Measurements from ENCODE around the gene PRRT1.

Gene PRRT1

DNA sequence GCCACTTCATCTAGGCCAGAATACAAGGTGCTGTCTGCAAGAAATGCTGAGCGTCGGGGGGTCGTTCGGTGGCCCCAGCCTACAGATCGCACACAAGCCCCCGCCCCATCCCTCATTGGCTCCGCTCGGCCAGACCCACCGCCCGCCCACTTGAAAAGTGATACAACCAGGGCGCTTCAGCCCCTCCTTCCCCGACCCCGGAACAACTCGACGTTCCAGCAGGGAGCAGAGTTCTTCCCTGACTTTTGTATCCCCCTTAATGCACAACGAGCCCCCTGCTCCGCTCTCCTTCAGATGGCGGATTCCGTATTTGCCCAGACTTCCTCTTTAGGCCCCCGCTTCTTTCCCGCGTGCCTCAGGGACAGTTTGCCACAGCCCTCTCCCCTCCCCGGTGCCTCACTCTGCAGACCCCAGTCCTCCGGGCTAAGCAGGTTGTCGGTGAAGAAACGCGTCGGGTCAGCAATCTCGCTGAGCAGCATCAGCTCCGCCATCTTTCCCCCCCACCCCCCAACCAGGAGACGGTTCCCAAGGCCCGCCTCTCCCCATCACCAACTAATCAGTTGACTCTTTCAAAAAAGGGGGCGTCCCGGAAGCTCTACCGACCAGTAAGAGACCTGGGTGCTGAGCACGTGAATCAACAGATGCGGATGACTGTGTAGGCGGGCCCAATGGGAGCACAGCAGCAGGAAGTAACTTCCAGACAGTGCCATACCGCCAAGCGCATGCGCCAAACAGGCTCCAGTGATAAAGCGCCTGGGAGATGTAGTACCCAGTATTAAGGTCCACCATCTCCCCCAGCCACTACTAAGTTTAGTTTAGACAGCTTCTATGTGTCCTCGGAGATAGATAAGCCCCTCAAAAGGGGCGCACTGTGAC, 23.8 kb downstream of the PRRT1 start, which contains the start of gene ATF6B:
TSS of gene ATF6B (minus strand) at position 530 of the 876 bp plus-strand sequence. CDS start at position 491, 39 bp downstream.
- peak within 1 kb of the TSS; percentile 97 for H3K27ac ChIP-seq (ENCODE audit: low read length)
- H2AFZ ChIP-seq (ENCODE audit: low read depth, low read length), result peak within 1 kb of the TSS; percentile 94
- H4K20me1 ChIP-seq (ENCODE audit: insufficient read depth, low read length), result no peaks in the 10 kb centered on the region
- H3K9me3 ChIP-seq (ENCODE audit: insufficient read depth, low read length, severe bottlenecking), result no peaks in the 10 kb centered on the region
- peak within 1 kb of the TSS; percentile 93 for H3K4me2 ChIP-seq (ENCODE audit: insufficient read depth, low read length)
- peaks cover 42% of the 10 kb centered on the region for H3K79me2 ChIP-seq (ENCODE audit: insufficient read depth, low read length)
- peak within 1 kb of the TSS; percentile 89 for H3K9ac ChIP-seq (ENCODE audit: low read depth, low read length)
- TF ChIP-seq CTCF (IDR thresholded peaks at IDR 0.05; ENCODE audit: borderline replicate concordance, extremely low read depth, low read length, poor library complexity, severe bottlenecking) (no peak), EZH2 (IDR thresholded peaks at IDR 0.05; ENCODE audit: borderline replicate concordance, low read depth, low read length, severe bottlenecking) (no peak)
- H3K27me3 ChIP-seq (ENCODE audit: insufficient read depth, low read length, poor library complexity), result no peaks in the 10 kb centered on the region
- peaks cover 40% of the 10 kb centered on the region for H3K4me1 ChIP-seq (ENCODE audit: insufficient read depth, low read length)
- H3K4me3 ChIP-seq (ENCODE audit: low read depth in 1 of 2, low read length in 2 of 2), result peak within 1 kb of the TSS; percentile 82 to 91
- peaks cover 41% of the 10 kb centered on the region for H3K36me3 ChIP-seq (ENCODE audit: insufficient read depth, low read length)
- DNase-seq (peak; percentile 99), ATAC-seq (ENCODE audit: insufficient read depth, low read depth) (peak; percentile 94)

DNA sequence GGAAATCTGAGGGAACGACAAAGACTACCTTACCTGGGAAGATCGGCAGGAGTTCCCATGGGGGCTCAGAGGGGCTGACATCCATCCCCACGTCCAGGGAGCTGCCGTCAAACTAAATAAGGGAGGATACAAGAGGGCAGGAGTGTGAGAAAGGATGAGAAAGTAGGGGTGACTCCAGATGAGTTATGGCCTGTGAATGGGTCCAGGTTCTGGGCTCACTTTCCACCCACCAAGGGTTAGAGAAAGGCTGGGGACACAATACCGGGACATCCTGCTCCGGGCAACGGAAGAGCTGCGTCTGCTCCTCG, 24.4 kb downstream of the PRRT1 start:
- peak overlapping the region; percentile 97 for H3K27ac ChIP-seq (ENCODE audit: low read length)
- H3K4me1 ChIP-seq (ENCODE audit: insufficient read depth, low read length), result peaks cover 40% of the 10 kb centered on the region
- H3K27me3 ChIP-seq (ENCODE audit: insufficient read depth, low read length, poor library complexity), result no peaks in the 10 kb centered on the region
- H2AFZ ChIP-seq (ENCODE audit: low read depth, low read length), result peak overlapping the region; percentile 94
- H4K20me1 ChIP-seq (ENCODE audit: insufficient read depth, low read length), result no peaks in the 10 kb centered on the region
- no peaks in the 10 kb centered on the region for H3K9me3 ChIP-seq (ENCODE audit: insufficient read depth, low read length, severe bottlenecking)
- H3K4me2 ChIP-seq (ENCODE audit: insufficient read depth, low read length), result peak overlapping the region; percentile 78
- DNase-seq, result no peak
- ATAC-seq (ENCODE audit: insufficient read depth, low read depth), result no peak
- peak overlapping the region; percentile 89 for H3K9ac ChIP-seq (ENCODE audit: low read depth, low read length)
- peaks cover 44% of the 10 kb centered on the region for H3K36me3 ChIP-seq (ENCODE audit: insufficient read depth, low read length)
- peaks cover 42% of the 10 kb centered on the region for H3K79me2 ChIP-seq (ENCODE audit: insufficient read depth, low read length)
- peak overlapping the region; percentile 82 to 91; a peak in 3 of 4 replicates for H3K4me3 ChIP-seq (ENCODE audit: low read depth in 1 of 2, low read length in 2 of 2)
- TF ChIP-seq CTCF (IDR thresholded peaks at IDR 0.05; ENCODE audit: borderline replicate concordance, extremely low read depth, low read length, poor library complexity, severe bottlenecking) (no peak), EZH2 (IDR thresholded peaks at IDR 0.05; ENCODE audit: borderline replicate concordance, low read depth, low read length, severe bottlenecking) (no peak)

DNA sequence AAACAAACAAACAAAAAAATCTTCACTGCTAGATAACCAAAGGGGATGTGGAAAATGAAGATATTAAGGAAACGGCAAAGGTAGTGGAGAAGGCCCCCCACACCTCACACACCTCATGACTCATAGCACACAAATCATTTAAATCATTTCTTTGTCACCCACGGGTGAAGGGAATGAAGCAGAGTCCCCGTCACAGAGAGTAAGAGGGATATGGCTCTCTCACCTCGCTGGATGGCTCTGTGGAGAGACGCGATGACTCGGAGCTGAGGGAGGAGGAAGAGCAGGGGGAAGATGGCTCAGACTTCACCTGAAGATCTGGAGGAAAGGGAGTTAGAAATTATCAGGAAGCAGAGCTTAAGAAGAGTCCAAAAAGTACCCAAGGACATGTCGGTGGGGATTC, 24.9 kb downstream of the PRRT1 start:
- peaks cover 40% of the 10 kb centered on the region for H3K4me1 ChIP-seq (ENCODE audit: insufficient read depth, low read length)
- peak overlapping the region; percentile 78 for H3K4me2 ChIP-seq (ENCODE audit: insufficient read depth, low read length)
- ATAC-seq (ENCODE audit: insufficient read depth, low read depth) (no peak), DNase-seq (no peak)
- TF ChIP-seq CTCF (IDR thresholded peaks at IDR 0.05; ENCODE audit: borderline replicate concordance, extremely low read depth, low read length, poor library complexity, severe bottlenecking), result no peak
- no peak for TF ChIP-seq EZH2 (IDR thresholded peaks at IDR 0.05; ENCODE audit: borderline replicate concordance, low read depth, low read length, severe bottlenecking)
- no peaks in the 10 kb centered on the region for H4K20me1 ChIP-seq (ENCODE audit: insufficient read depth, low read length)
- H3K27ac ChIP-seq (ENCODE audit: low read length), result peak overlapping the region; percentile 36; the same call in 1 of the 2 replicates
- H3K27me3 ChIP-seq (ENCODE audit: insufficient read depth, low read length, poor library complexity), result no peaks in the 10 kb centered on the region
- H3K9ac ChIP-seq (ENCODE audit: low read depth, low read length), result peak overlapping the region; percentile 89
- H3K36me3 ChIP-seq (ENCODE audit: insufficient read depth, low read length), result peaks cover 48% of the 10 kb centered on the region
- H3K79me2 ChIP-seq (ENCODE audit: insufficient read depth, low read length), result peaks cover 42% of the 10 kb centered on the region
- no peak overlapping the region for H2AFZ ChIP-seq (ENCODE audit: low read depth, low read length)
- H3K9me3 ChIP-seq (ENCODE audit: insufficient read depth, low read length, severe bottlenecking), result no peaks in the 10 kb centered on the region
- peak overlapping the region; percentile 82 to 91; a peak in 3 of 4 replicates for H3K4me3 ChIP-seq (ENCODE audit: low read depth in 1 of 2, low read length in 2 of 2)

Data from DND-41 (cell line).